SK-N-SH (cell line): Measurements from ENCODE around the gene PHKB. TPM values are rescaled to one million over a fixed set of nuclear protein-coding genes. Genes with fewer than 3 reads are reported as not detected.

Experiments
- CTCF ChIA-PET: fragments of 300-600, 350-600 bp; formaldehyde crosslinking; extraction: SDS; loops from one replicate; lab custom pipeline; 2021; lab: Yijun Ruan, JAX
- POLR2A ChIA-PET: fragments of 350-600 bp; sonication (Branson Sonifier 250); formaldehyde crosslinking; extraction: SDS; loops from one replicate; lab custom pipeline; 2020; ENCODE audit warnings: antibody characterized with exemption, inconsistent platforms; lab: Yijun Ruan, JAX
- DNase-seq: peaks from one replicate; pipeline ENCODE4 v3.0.0; 2012
- H2AFZ ChIP-seq: fragments of 200-600 bp; sonication (generic); 2 replicates; pipeline ENCODE4 v1.8.1; 2016; ENCODE audit warnings: antibody characterized with exemption, mild to moderate bottlenecking, low read depth
- H3F3A ChIP-seq: fragments of 200-600 bp; sonication (generic); replicated peaks from 2 replicates; pipeline ENCODE3; 2016; ENCODE audit warnings: antibody characterized with exemption, mild to moderate bottlenecking; ENCODE audit not compliant: insufficient read depth
- H3K27ac ChIP-seq, 2 experiments: fragments of 200-500 bp in 1 of 2; fragments of 200-600 bp in 1 of 2; sonication (Bioruptor generic) in 1 of 2; sonication (generic), shearing (Covaris generic) in 1 of 2; 2 replicates each; pipeline versions ENCODE4 v1.5.1 to v1.6.1; 2014 to 2016; ENCODE audit warnings: low read depth in 2 of 2, inconsistent platforms in 1 of 2, low read length in 1 of 2, mild to moderate bottlenecking in 1 of 2, mixed read lengths in 1 of 2
- H3K27me3 ChIP-seq: fragments of 200-600 bp; sonication (generic), shearing (Covaris generic); 2 replicates; pipeline ENCODE4 v1.6.1; 2016; ENCODE audit warnings: mixed run types; ENCODE audit not compliant: insufficient read depth
- H3K36me3 ChIP-seq, 2 experiments: fragments of 200-500 bp in 1 of 2; fragments of 200-600 bp in 1 of 2; sonication (Bioruptor generic) in 1 of 2; sonication (generic) in 1 of 2; replicated peaks in 1 of 2; 2 replicates each; pipeline versions ENCODE3 to v1.5.1; 2014 to 2016; ENCODE audit warnings: low read length in 1 of 2, mild to moderate bottlenecking in 1 of 2; ENCODE audit not compliant: insufficient read depth in 2 of 2, control insufficient read depth in 1 of 2
- H3K4me1 ChIP-seq, 2 experiments: fragments of 200-500 bp in 1 of 2; fragments of 200-600 bp in 1 of 2; sonication (Bioruptor generic) in 1 of 2; sonication (generic), shearing (Covaris generic) in 1 of 2; 2 replicates each; pipeline versions ENCODE4 v1.5.1 to v1.6.1; 2014 to 2016; ENCODE audit warnings: low read depth in 1 of 2, low read length in 1 of 2, mixed run types in 1 of 2; ENCODE audit not compliant: insufficient read depth in 2 of 2, control insufficient read depth in 1 of 2
- H3K4me2 ChIP-seq: fragments of 200-600 bp; sonication (generic), shearing (Covaris generic); 2 replicates; pipeline ENCODE4 v1.6.1; 2017; ENCODE audit warnings: mixed run types
- H3K4me3 ChIP-seq, 2 experiments: fragments of 200-500 bp in 1 of 2; fragments of 200-600 bp in 1 of 2; sonication (Bioruptor generic) in 1 of 2; sonication (generic), shearing (Covaris generic) in 1 of 2; 2 replicates each; pipeline versions ENCODE4 v1.5.1 to v1.8.1; 2014 to 2016; ENCODE audit warnings: low read depth in 2 of 2, inconsistent platforms in 1 of 2, low read length in 1 of 2, mild to moderate bottlenecking in 1 of 2, mixed read lengths in 1 of 2, moderate library complexity in 1 of 2
- H3K79me2 ChIP-seq: fragments of 200-600 bp; sonication (generic); 2 replicates; pipeline ENCODE4 v1.8.1; 2017; ENCODE audit warnings: mild to moderate bottlenecking; ENCODE audit not compliant: insufficient read depth
- H3K9ac ChIP-seq: fragments of 200-600 bp; sonication (generic); 2 replicates; pipeline ENCODE4 v1.6.1; 2017; ENCODE audit warnings: mixed run types
- H3K9me2 ChIP-seq: fragments of 200-600 bp; sonication (generic); 2 replicates; pipeline ENCODE4 v1.6.1; 2017; ENCODE audit warnings: mixed run types
- H3K9me3 ChIP-seq: fragments of 200-600 bp; sonication (generic); 2 replicates; pipeline ENCODE4 v1.6.1; 2017; ENCODE audit warnings: mixed run types, mild to moderate bottlenecking, moderate library complexity
- H4K20me1 ChIP-seq: fragments of 200-600 bp; sonication (generic); 2 replicates; pipeline ENCODE4 v1.6.1; 2017; ENCODE audit warnings: mild to moderate bottlenecking, mixed run types; ENCODE audit not compliant: insufficient read depth
- EP300 ChIP-seq, 2 experiments: IDR thresholded peaks; 2 replicates each; pipeline versions ENCODE4 v1.4.0 to v1.6.1; 2012; ENCODE audit warnings: borderline replicate concordance in 1 of 2, low read depth in 1 of 2, low read length in 1 of 2
- GABPA ChIP-seq: IDR thresholded peaks from 2 replicates; pipeline ENCODE4 v1.4.0; 2012; ENCODE audit warnings: low read depth, mild to moderate bottlenecking
- GATA2 ChIP-seq: sonication (generic); formaldehyde crosslinking; IDR thresholded peaks from 2 replicates; pipeline ENCODE4 v1.5.0; 2020; ENCODE audit warnings: mild to moderate bottlenecking, missing genetic modification reagents
- IRF3 ChIP-seq: fragments of 150-350 bp; IDR thresholded peaks from 2 replicates; pipeline ENCODE4 v1.6.1; 2016; ENCODE audit warnings: mild to moderate bottlenecking, low read depth, low read length
- JUND ChIP-seq: IDR thresholded peaks from 2 replicates; pipeline ENCODE4 v1.4.0; 2012
- MEF2A ChIP-seq: IDR thresholded peaks from 2 replicates; pipeline ENCODE4 v1.4.0; 2012; ENCODE audit warnings: low read depth, borderline replicate concordance
- MXI1 ChIP-seq: IDR thresholded peaks from 2 replicates; pipeline ENCODE4 v1.6.1; 2012; ENCODE audit warnings: mild to moderate bottlenecking, low read depth, low read length, improper control_type of control experiment
- NFIC ChIP-seq: IDR thresholded peaks from 2 replicates; pipeline ENCODE4 v1.4.0; 2012; ENCODE audit warnings: borderline replicate concordance
- NRF1 ChIP-seq: IDR thresholded peaks from 2 replicates; pipeline ENCODE4 v1.6.1; 2012; ENCODE audit warnings: low read depth, mild to moderate bottlenecking, low read length
- PBX3 ChIP-seq: IDR thresholded peaks from 2 replicates; pipeline ENCODE4; 2012
- POLR2AphosphoS5 ChIP-seq: IDR thresholded peaks from 2 replicates; pipeline ENCODE4 v1.6.1; 2012; ENCODE audit warnings: low read depth, low read length
- RAD21 ChIP-seq: IDR thresholded peaks from 2 replicates; pipeline ENCODE4 v1.6.1; 2012; ENCODE audit warnings: mild to moderate bottlenecking, low read length
- SIN3A ChIP-seq: IDR thresholded peaks from 2 replicates; pipeline ENCODE4 v1.6.1; 2012; ENCODE audit warnings: low read depth, mild to moderate bottlenecking, low read length, moderate library complexity, borderline replicate concordance
- SMC3 ChIP-seq: IDR thresholded peaks from 2 replicates; pipeline ENCODE4 v1.6.1; 2012; ENCODE audit warnings: low read depth, low read length, improper control_type of control experiment
- TAF1 ChIP-seq: IDR thresholded peaks from 2 replicates; pipeline ENCODE4 v1.6.1; 2012; ENCODE audit warnings: low read depth, mild to moderate bottlenecking, low read length, moderate library complexity, borderline replicate concordance
- TEAD4 ChIP-seq: IDR thresholded peaks from 2 replicates; pipeline ENCODE4 v1.4.0; 2012; ENCODE audit warnings: mild to moderate bottlenecking, borderline replicate concordance; ENCODE audit not compliant: insufficient read depth
- USF1 ChIP-seq: IDR thresholded peaks from 2 replicates; pipeline ENCODE4 v1.4.0; 2012; ENCODE audit warnings: low read depth, borderline replicate concordance
- WGBS: methylation state at CpG from one replicate; pipeline ENCODE4 v1.1.6; 2017; ENCODE audit warnings: low lambda C conversion rate; 5-methylcytosine and 5-hydroxymethylcytosine counted together
- polyA plus RNA-seq, 3 experiments: library from polyadenylated mRNA; depleted of rRNA; stranded (reverse); fragments of >200 nt; gene quantifications; 2 replicates each; pipeline ENCODE4 v1.2.3, GENCODE V29; 2012

The PHKB gene
- polyA plus RNA-seq, 1 of the 3 experiments (the other 2 are of a cell fraction), result 20.8 TPM

- TF ChIP-seq PBX3 (no peak), GATA2 (CRISPR knock-in tag) (no peak)
These were observed 117.4 kb downstream of the PHKB start (continued) for GRCh38 chr16:47578573-47578972.

- ChIA-PET POLR2A (no interaction called here), CTCF (interaction anchor here (1.4 to 3.0 kb wide), 2 partner anchors 11 to 439 kb away, joined by 6 to 11 read pairs; no protein-coding TSS in a partner anchor)
- 67% methylated on average over 2 of the region's 2 CpGs for WGBS
- Histone ChIP-seq H3K27ac (no peak overlapping the region), H3K9me3 (no peaks in the 10 kb centered on the region), H3K36me3 (peaks cover 0 to 9% of the 10 kb centered on the region in 2 experiments), H3K27me3 (no peaks in the 10 kb centered on the region), H3K4me2 (no peak overlapping the region), H3K9ac (no peak overlapping the region), H3K4me1 (no peaks in the 10 kb centered on the region; a peak in 1 of 4 replicates), H3K4me3 (no peak overlapping the region), H3K9me2 (no peaks in the 10 kb centered on the region), H3F3A (no peaks in the 10 kb centered on the region), H2AFZ (no peak overlapping the region), H3K79me2 (no peaks in the 10 kb centered on the region), H4K20me1 (no peaks in the 10 kb centered on the region)
- DNase-seq, result no peak
- TF ChIP-seq NRF1 (no peak), SIN3A (no peak), GABPA (no peak), RAD21 (no peak), IRF3 (no peak), MXI1 (no peak), USF1 (no peak)
These were observed 120.0 kb downstream of the PHKB start for GRCh38 chr16:47581114-47581513.

- Histone ChIP-seq H4K20me1 (no peaks in the 10 kb centered on the region), H3K4me3 (no peak overlapping the region), H3K4me1 (no peaks in the 10 kb centered on the region; a peak in 1 of 4 replicates), H3K9me3 (no peaks in the 10 kb centered on the region), H3K79me2 (no peaks in the 10 kb centered on the region), H3K27me3 (no peaks in the 10 kb centered on the region), H3F3A (no peaks in the 10 kb centered on the region), H3K4me2 (no peak overlapping the region), H3K27ac (no peak overlapping the region), H2AFZ (no peak overlapping the region), H3K9ac (no peak overlapping the region), H3K9me2 (no peaks in the 10 kb centered on the region), H3K36me3 (peaks cover 12 to 15% of the 10 kb centered on the region in 2 experiments)
- WGBS, result 91% methylated on average over 4 of the region's 4 CpGs
- POLR2A ChIA-PET, result no interaction called here
- no peak for DNase-seq
- CTCF ChIA-PET, result interaction anchor here (0.8 to 1.2 kb wide), 3 partner anchors 18 to 441 kb away, joined by 3 read pairs; partner anchors contain the start of gene NETO2
- no peak for TF ChIP-seq POLR2AphosphoS5
- no peak for TF ChIP-seq JUND
- no peak for TF ChIP-seq TAF1
- TF ChIP-seq TEAD4, result no peak
- no peak for TF ChIP-seq SIN3A
- TF ChIP-seq MXI1, result no peak
- no peak for TF ChIP-seq PBX3
- TF ChIP-seq EP300 (IDR thresholded peaks at IDR 0.05; ENCODE audit: borderline replicate concordance in 1 of 2, low read depth in 1 of 2, low read length in 1 of 2), result no peak
- TF ChIP-seq IRF3, result no peak
- no peak for TF ChIP-seq MEF2A
- no peak for TF ChIP-seq NFIC
- no peak for TF ChIP-seq SMC3
These were observed 123.5 kb downstream of the PHKB start for GRCh38 chr16:47584464-47585225.
